ENCODE results near the gene ZDHHC14. TPM values are rescaled to one million over a fixed set of nuclear protein-coding genes. Genes with fewer than 3 reads are reported as not detected.
"Not testable (repeated sequence)": the region's sequence is repeated elsewhere in the genome, so short reads cannot be mapped to it uniquely, and the experiment has no call there.

The ZDHHC14 gene
- total RNA-seq, 1 experiment from 2014 or later: 1.7 TPM

DNA sequence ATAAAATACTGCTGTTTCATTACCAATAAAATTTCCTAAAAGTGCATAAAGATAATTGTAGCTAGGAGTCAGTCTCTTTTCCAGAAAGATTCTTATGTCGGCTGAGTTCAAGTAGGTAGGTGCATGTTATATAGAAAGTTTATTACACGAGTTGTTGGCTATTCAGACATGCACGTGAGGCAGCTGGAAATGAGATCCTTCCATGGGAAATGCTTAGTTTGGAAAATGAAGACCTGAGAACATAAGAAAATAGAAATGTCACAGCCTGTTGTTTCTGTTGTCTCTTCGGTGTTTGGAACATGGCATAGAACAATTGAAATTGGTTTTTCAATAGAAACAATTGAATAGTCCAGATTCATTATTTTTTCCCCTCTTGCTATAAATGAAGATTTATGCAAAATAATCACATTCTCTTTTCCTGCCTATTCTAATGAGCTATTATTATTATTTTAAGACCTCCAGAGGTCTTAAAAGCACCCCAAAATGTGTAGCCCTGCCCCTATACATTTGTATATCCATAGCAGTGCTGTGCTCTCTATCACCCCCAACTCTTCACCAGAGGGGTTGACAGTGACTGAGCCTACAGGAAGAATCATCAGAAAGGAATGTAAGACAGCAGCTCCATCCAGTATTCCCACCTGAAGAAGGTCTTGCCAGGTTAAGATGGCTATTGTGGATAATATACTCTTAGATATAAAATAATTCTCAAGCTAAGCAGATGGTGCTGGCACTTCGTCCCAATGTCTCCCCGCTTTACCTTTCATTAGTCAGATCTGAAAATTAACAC is 82.2 kb downstream of the ZDHHC14 start:
- no peak for DNase-seq
- H3K56ac ChIP-seq (ENCODE audit: insufficient read length, low read depth, low read length): no peak overlapping the region
- no CpG with 5 or more reads among the region's 6 CpGs for WGBS (ENCODE audit: extremely low coverage, insufficient read length, low lambda C conversion rate)

GRCh38 chr6:157463743-157464135 is 82.7 kb downstream of the ZDHHC14 start:
- H3K27me3 Mint-ChIP-seq (ENCODE audit: low read depth); H2AFZ ChIP-seq (ENCODE audit: low read length); H3K9me3 ChIP-seq (ENCODE audit: control insufficient read depth, low read depth, low read length); H3T11ph ChIP-seq (ENCODE audit: low read length); H3K4me3 Mint-ChIP-seq; H3K79me1 ChIP-seq (ENCODE audit: insufficient read depth, low read depth, low read length, poor library complexity, severe bottlenecking); H2BK15ac ChIP-seq (ENCODE audit: low read depth, low read length); H2BK5ac ChIP-seq (ENCODE audit: insufficient read length, low read length); H3K36me3 Mint-ChIP-seq (ENCODE audit: insufficient read depth in 1 of 3, low read depth in 3 of 3); H3K14ac ChIP-seq (ENCODE audit: insufficient read depth, low read length); H4K20me1 ChIP-seq (ENCODE audit: control insufficient read depth, insufficient read depth, insufficient read length); H4K5ac ChIP-seq (ENCODE audit: insufficient read length, low read depth, low read length); H3K23ac ChIP-seq (ENCODE audit: insufficient read length, low read depth, low read length); H3K9ac ChIP-seq (ENCODE audit: extremely low read depth, insufficient read length, low read length); H3K27me3 ChIP-seq (ENCODE audit: insufficient read depth, low read length); H2BK120ac ChIP-seq (ENCODE audit: low read depth, low read length, poor library complexity, severe bottlenecking); H4K91ac ChIP-seq (ENCODE audit: insufficient read length, low read depth, low read length); H2BK20ac ChIP-seq (ENCODE audit: low read depth, low read length, poor library complexity, severe bottlenecking); H3K23me2 ChIP-seq (ENCODE audit: insufficient read length, low read depth, low read length, poor library complexity, severe bottlenecking); H3K4ac ChIP-seq (ENCODE audit: low read depth, low read length); H2AK5ac ChIP-seq (ENCODE audit: insufficient read length, low read length); H4K8ac ChIP-seq (replicated peaks; ENCODE audit: insufficient read length, low read depth, low read length); H3K79me2 ChIP-seq (ENCODE audit: insufficient read depth, low read length); H3K9me3 Mint-ChIP-seq; H3K27ac ChIP-seq (ENCODE audit: insufficient read length, low read depth, low read length); DNase-seq; H2BK12ac ChIP-seq (ENCODE audit: insufficient read length, low read depth, low read length); H3K18ac ChIP-seq (ENCODE audit: insufficient read length, low read depth, low read length); H3K27ac Mint-ChIP-seq; H3K56ac ChIP-seq (ENCODE audit: insufficient read length, low read depth, low read length); H3K4me2 ChIP-seq (ENCODE audit: insufficient read depth, insufficient read length, low read length): not testable (repeated sequence)
- peaks cover 10% of the 10 kb centered on the region; the same call in 1 of the 2 replicates for H3K4me1 ChIP-seq (ENCODE audit: insufficient read depth, low read length)
- peaks cover 15 to 31% of the 10 kb centered on the region in 2 experiments for H3K4me1 Mint-ChIP-seq
- WGBS (ENCODE audit: extremely low coverage, insufficient read length, low lambda C conversion rate): no CpG with 5 or more reads among the region's 4 CpGs

More for the DNA sequence above, 82.2 kb downstream of the ZDHHC14 start:
- no peak overlapping the region for H3K14ac ChIP-seq (ENCODE audit: insufficient read depth, low read length)
- no peak overlapping the region for H2AK5ac ChIP-seq (ENCODE audit: insufficient read length, low read length)
- H2BK5ac ChIP-seq (ENCODE audit: insufficient read length, low read length): no peak overlapping the region
- no peaks in the 10 kb centered on the region for H3K79me1 ChIP-seq (ENCODE audit: insufficient read depth, low read depth, low read length, poor library complexity, severe bottlenecking)
- no peak overlapping the region for H2AFZ ChIP-seq (ENCODE audit: low read length)
- Mint-ChIP-seq H3K27me3 (ENCODE audit: low read depth) (no peaks in the 10 kb centered on the region), H3K9me3 (no peaks in the 10 kb centered on the region), H3K27ac (no peak overlapping the region), H3K36me3 (ENCODE audit: insufficient read depth in 1 of 3, low read depth in 3 of 3) (no peaks in the 10 kb centered on the region), H3K4me3 (no peak overlapping the region), H3K4me1 (peaks cover 15 to 31% of the 10 kb centered on the region in 2 experiments)
- no peak overlapping the region for H4K8ac ChIP-seq (replicated peaks; ENCODE audit: insufficient read length, low read depth, low read length)
- H4K5ac ChIP-seq (ENCODE audit: insufficient read length, low read depth, low read length): no peak overlapping the region
- no peak overlapping the region for H3T11ph ChIP-seq (ENCODE audit: low read length)
- H3K23ac ChIP-seq (ENCODE audit: insufficient read length, low read depth, low read length): no peak overlapping the region
- peaks cover 10% of the 10 kb centered on the region; the same call in 1 of the 2 replicates for H3K4me1 ChIP-seq (ENCODE audit: insufficient read depth, low read length)
- no peak overlapping the region for H4K91ac ChIP-seq (ENCODE audit: insufficient read length, low read depth, low read length)
- no peaks in the 10 kb centered on the region for H3K9me3 ChIP-seq (ENCODE audit: control insufficient read depth, low read depth, low read length)
- no peak overlapping the region for H3K4ac ChIP-seq (ENCODE audit: low read depth, low read length)
- H3K18ac ChIP-seq (ENCODE audit: insufficient read length, low read depth, low read length): no peak overlapping the region
- no peak overlapping the region for H3K4me2 ChIP-seq (ENCODE audit: insufficient read depth, insufficient read length, low read length)
- no peaks in the 10 kb centered on the region for H4K20me1 ChIP-seq (ENCODE audit: control insufficient read depth, insufficient read depth, insufficient read length)
- H3K27ac ChIP-seq (ENCODE audit: insufficient read length, low read depth, low read length): no peak overlapping the region
- no peaks in the 10 kb centered on the region for H3K79me2 ChIP-seq (ENCODE audit: insufficient read depth, low read length)
- H3K23me2 ChIP-seq (ENCODE audit: insufficient read length, low read depth, low read length, poor library complexity, severe bottlenecking): no peaks in the 10 kb centered on the region
- no peaks in the 10 kb centered on the region for H3K27me3 ChIP-seq (ENCODE audit: insufficient read depth, low read length)
- H2BK15ac ChIP-seq (ENCODE audit: low read depth, low read length): no peak overlapping the region
- H2BK20ac ChIP-seq (ENCODE audit: low read depth, low read length, poor library complexity, severe bottlenecking): no peak overlapping the region
- TF ChIP-seq, protein P1, sequence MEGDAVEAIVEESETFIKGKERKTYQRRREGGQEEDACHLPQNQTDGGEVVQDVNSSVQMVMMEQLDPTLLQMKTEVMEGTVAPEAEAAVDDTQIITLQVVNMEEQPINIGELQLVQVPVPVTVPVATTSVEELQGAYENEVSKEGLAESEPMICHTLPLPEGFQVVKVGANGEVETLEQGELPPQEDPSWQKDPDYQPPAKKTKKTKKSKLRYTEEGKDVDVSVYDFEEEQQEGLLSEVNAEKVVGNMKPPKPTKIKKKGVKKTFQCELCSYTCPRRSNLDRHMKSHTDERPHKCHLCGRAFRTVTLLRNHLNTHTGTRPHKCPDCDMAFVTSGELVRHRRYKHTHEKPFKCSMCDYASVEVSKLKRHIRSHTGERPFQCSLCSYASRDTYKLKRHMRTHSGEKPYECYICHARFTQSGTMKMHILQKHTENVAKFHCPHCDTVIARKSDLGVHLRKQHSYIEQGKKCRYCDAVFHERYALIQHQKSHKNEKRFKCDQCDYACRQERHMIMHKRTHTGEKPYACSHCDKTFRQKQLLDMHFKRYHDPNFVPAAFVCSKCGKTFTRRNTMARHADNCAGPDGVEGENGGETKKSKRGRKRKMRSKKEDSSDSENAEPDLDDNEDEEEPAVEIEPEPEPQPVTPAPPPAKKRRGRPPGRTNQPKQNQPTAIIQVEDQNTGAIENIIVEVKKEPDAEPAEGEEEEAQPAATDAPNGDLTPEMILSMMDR (conservative IDR thresholded peaks at IDR 0.05): no peak
- no peak overlapping the region for H2BK120ac ChIP-seq (ENCODE audit: low read depth, low read length, poor library complexity, severe bottlenecking)
- no peak overlapping the region for H2BK12ac ChIP-seq (ENCODE audit: insufficient read length, low read depth, low read length)
- no peak overlapping the region for H3K9ac ChIP-seq (ENCODE audit: extremely low read depth, insufficient read length, low read length)

All from H9 (cell line).